Measurements from ENCODE around the gene A1BG. TPM values are rescaled to one million over a fixed set of nuclear protein-coding genes. Genes with fewer than 3 reads are reported as not detected.

A1BG gene
- total RNA-seq, 1 experiment from 2014 or later, result 1.2 TPM

- BruUV-seq (replicated peaks), result TSS peak; percentile 79
- peaks cover 6 to 19% of the 10 kb centered on the region in 2 experiments; a peak in 3 of 4 replicates for H3K4me1 ChIP-seq (ENCODE audit: control insufficient read depth in 1 of 2, insufficient read depth in 2 of 2, low read length in 2 of 2)
- no peaks in the 10 kb centered on the region for H3K9me2 ChIP-seq (ENCODE audit: insufficient read depth)
- POLR2A ChIA-PET, result interaction anchor here (0.6 to 2.2 kb wide), 21 partner anchors 8 to 616 kb away, joined by 3 to 10 read pairs (median 5); partner anchors contain the start of genes TRIM28, ZBTB45, ZNF274 and ZNF544
- ATAC-seq (peak; percentile 91), DNase-seq (ENCODE audit: low read depth, low spot score) (peak; percentile 94)
- CTCF ChIA-PET, result interaction anchor here (0.5 to 1.3 kb wide), 4 partner anchors 33 to 158 kb away, joined by 3 to 7 read pairs (median 4); partner anchors contain the start of gene ZBTB45
- RAD21 ChIA-PET (ENCODE audit: low non-redundant PET in 1 of 2, low total read pairs in 2 of 2, uncharacterized antibody in 2 of 2, unreplicated experiment in 2 of 2), result interaction anchor here in 1 of 2 experiments (0.5 to 1.2 kb wide), 2 partner anchors 84 to 179 kb away, joined by 5 to 9 read pairs; partner anchors contain the start of genes ZNF274 and ZNF8
- H3K4me2 ChIP-seq (ENCODE audit: low read length), result peak within 1 kb of the TSS; percentile 91
- no peaks in the 10 kb centered on the region for H3K27me3 ChIP-seq (ENCODE audit: insufficient read depth, low read length)
- peak within 1 kb of the TSS; percentile 100 for H3K27ac ChIP-seq (ENCODE audit: low read depth, low read length)
- H3K79me2 ChIP-seq (ENCODE audit: insufficient read depth, low read length), result 0 out of 2 replicates have a peak, but pooled peaks cover 3% of the 10 kb centered on the region
- peak within 1 kb of the TSS; percentile 81 to 90 for H3K4me3 ChIP-seq (replicated peaks in 1 of 2; ENCODE audit: low read depth in 1 of 2, low read length in 2 of 2)
- peak; percentile 93 for TF ChIP-seq ZFX (IDR thresholded peaks at IDR 0.05)
- TF ChIP-seq YY1 (IDR thresholded peaks at IDR 0.05; ENCODE audit: extremely low read depth, insufficient replicate concordance, low read depth, low read length), result peak; percentile 85
- peak; percentile 75 for TF ChIP-seq MAX (IDR thresholded peaks at IDR 0.05)
- TF ChIP-seq FOSL1 (IDR thresholded peaks at IDR 0.05; ENCODE audit: low read depth), result no peak
- TF ChIP-seq POLR2A (IDR thresholded peaks at IDR 0.05; ENCODE audit: borderline replicate concordance, extremely low read depth, insufficient read depth, insufficient read length), result peak; percentile 84
- TF ChIP-seq POLR2AphosphoS5 (IDR thresholded peaks at IDR 0.05; ENCODE audit: low read depth, low read length), result peak; percentile 92; the same call in 1 of the 2 replicates
- TF ChIP-seq EGR1 (IDR thresholded peaks at IDR 0.05; ENCODE audit: low read depth), result peak; percentile 52; the same call in 1 of the 2 replicates
- no peak for TF ChIP-seq TCF7L2 (IDR thresholded peaks at IDR 0.05; ENCODE audit: borderline replicate concordance, extremely low read depth, insufficient read depth, insufficient read length)
- peak within 1 kb of the TSS; percentile 23 for H2AFZ ChIP-seq (ENCODE audit: low read depth, low read length, poor library complexity, severe bottlenecking)
- peak within 1 kb of the TSS; percentile 93 for H3K9ac ChIP-seq (ENCODE audit: low read length)
- no peaks in the 10 kb centered on the region for H3K9me3 ChIP-seq (ENCODE audit: control insufficient read depth in 1 of 2, insufficient read depth in 1 of 2, low read depth in 1 of 2, low read length in 2 of 2)
- H4K20me1 ChIP-seq (ENCODE audit: insufficient read depth), result no peaks in the 10 kb centered on the region
- no peaks in the 10 kb centered on the region for H3K36me3 ChIP-seq (ENCODE audit: control insufficient read depth in 1 of 2, insufficient read depth in 2 of 2, low read length in 2 of 2)
- intact Hi-C loops (cut with micrococcal nuclease), result loop anchor here (1.0 kb wide), 2 partner anchors 19 to 35 kb away; partner anchors contain the start of gene ZNF837
Measured at GRCh38 chr19:58362272-58362994, 9.1 kb upstream of the A1BG start, which contains the start of gene ZNF497. TSS of gene ZNF497 (minus strand) at chr19:58362751. CDS start at chr19:58357635, 5,116 bp downstream.
